RKO (cell line): Measurements from ENCODE around the gene LYPD8.
"Not testable (repeated sequence)": the region's sequence is repeated elsewhere in the genome, so short reads cannot be mapped to it uniquely, and the experiment has no call there.

ENCODE experiments used
- DNase-seq: peaks from one replicate; pipeline ENCODE4 v3.0.0-alpha.2; 2016; ENCODE audit warnings: low spot score

The LYPD8 gene

GRCh38 chr1:248755517-248755916 is at the start of gene LYPD8:
Gene LYPD8, minus strand, starts transcription at chr1:248755759. Its CDS starts 4,678 bp downstream, at chr1:248751081.
- DNase-seq, result no peak

- no peak for DNase-seq
Observed at GRCh38 chr1:248804771-248805681, 49.5 kb upstream of the LYPD8 start.

- DNase-seq, result not testable (repeated sequence)
Observed at GRCh38 chr1:248803501-248803900, 47.9 kb upstream of the LYPD8 start.

GRCh38 chr1:248802454-248802853 is 46.9 kb upstream of the LYPD8 start:
- DNase-seq, result no peak

- DNase-seq, result no peak
Observed at GRCh38 chr1:248800459-248800858, 44.9 kb upstream of the LYPD8 start.

GRCh38 chr1:248798791-248799190 is 43.2 kb upstream of the LYPD8 start:
- no peak for DNase-seq

GRCh38 chr1:248794663-248795062 is 39.1 kb upstream of the LYPD8 start:
- DNase-seq, result not testable (repeated sequence)

- no peak for DNase-seq
Observed at GRCh38 chr1:248793592-248793991, 38.0 kb upstream of the LYPD8 start.

GRCh38 chr1:248792342-248792741 is 36.8 kb upstream of the LYPD8 start:
- DNase-seq, result no peak

- DNase-seq, result no peak
Observed at GRCh38 chr1:248791010-248791409, 35.5 kb upstream of the LYPD8 start.

GRCh38 chr1:248790456-248790855 is 34.9 kb upstream of the LYPD8 start:
- DNase-seq, result no peak

GRCh38 chr1:248789337-248789736 is 33.8 kb upstream of the LYPD8 start:
- DNase-seq, result not testable (repeated sequence)

GRCh38 chr1:248788327-248788726 is 32.8 kb upstream of the LYPD8 start:
- DNase-seq, result no peak

- DNase-seq, result no peak
Observed at GRCh38 chr1:248787430-248787829, 31.9 kb upstream of the LYPD8 start.

- DNase-seq, result no peak
Observed at GRCh38 chr1:248786156-248786555, 30.6 kb upstream of the LYPD8 start.

GRCh38 chr1:248783367-248783766 is 27.8 kb upstream of the LYPD8 start:
- no peak for DNase-seq

- DNase-seq, result no peak
Observed at GRCh38 chr1:248782416-248783141, 27.0 kb upstream of the LYPD8 start.

GRCh38 chr1:248779350-248779749 is 23.8 kb upstream of the LYPD8 start:
- DNase-seq, result no peak

- DNase-seq, result no peak
Observed at GRCh38 chr1:248778906-248779305, 23.3 kb upstream of the LYPD8 start.

GRCh38 chr1:248776991-248777390 is 21.4 kb upstream of the LYPD8 start:
- no peak for DNase-seq

- no peak for DNase-seq
Observed at GRCh38 chr1:248775441-248775840, 19.9 kb upstream of the LYPD8 start.

GRCh38 chr1:248759644-248760043 is 4.1 kb upstream of the LYPD8 start:
- DNase-seq, result no peak

GRCh38 chr1:248758352-248758751 is 2.8 kb upstream of the LYPD8 start:
- no peak for DNase-seq
